ENCODE measurements around the gene MAPK6. TPM values are rescaled to one million over a fixed set of nuclear protein-coding genes. Genes with fewer than 3 reads are reported as not detected.

Gene MAPK6
- total and polyA plus RNA-seq, 2 of the 8 experiments (the other 6 are each of a cell fraction or from before 2014, with no cell fraction given): 22.6 to 108 TPM

DNA sequence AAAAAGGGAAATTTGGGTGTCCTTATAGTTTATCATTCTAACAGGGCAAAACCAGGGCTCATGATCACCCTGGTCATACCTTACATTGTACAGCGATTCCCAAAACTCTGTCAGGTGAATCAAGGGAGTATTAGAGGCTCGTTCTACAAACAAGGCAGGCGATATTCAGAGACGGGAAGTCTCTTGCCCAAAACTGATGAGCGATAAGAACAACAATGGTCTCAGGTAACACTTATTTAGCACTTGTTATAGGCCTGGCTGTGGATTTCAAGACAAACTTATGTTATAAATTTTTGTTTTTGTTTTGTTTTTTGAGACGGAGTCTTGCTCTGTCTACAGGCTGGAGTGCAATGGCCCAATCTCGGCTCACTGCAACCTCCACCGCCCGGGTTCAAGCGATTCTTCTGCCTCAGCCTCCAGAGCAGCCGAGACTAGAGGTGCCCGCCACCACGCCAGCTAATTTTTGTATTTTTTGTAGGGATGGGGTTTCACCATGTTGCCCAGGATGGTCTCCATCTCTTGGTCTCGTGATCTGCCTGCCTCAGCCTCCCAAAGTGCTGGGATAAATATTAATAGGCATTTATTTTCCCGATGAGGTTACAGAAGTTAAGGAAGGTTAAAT, 80.7 kb downstream of the MAPK6 start:
- ChIA-PET POLR2A (ENCODE audit: partially characterized antibody) (no interaction called here), CTCF (ENCODE audit: partially characterized antibody) (interaction anchor here (1.0 to 2.3 kb wide), 4 partner anchors 10 to 96 kb away, joined by 3 to 8 read pairs (median 5); no protein-coding TSS in a partner anchor)
- Histone ChIP-seq H3K36me3 (ENCODE audit: control insufficient read depth in 2 of 4, insufficient read depth in 4 of 4, low read length in 3 of 4) (no peaks in the 10 kb centered on the region), H4K5ac (ENCODE audit: insufficient read length, low read depth, low read length) (no peak overlapping the region), H3K14ac (ENCODE audit: insufficient read length) (no peak overlapping the region), H3K4ac (replicated peaks; ENCODE audit: insufficient read length, low read depth, low read length) (no peak overlapping the region), H2BK20ac (ENCODE audit: low read length) (no peak overlapping the region), H3K9me3 (ENCODE audit: insufficient read depth in 2 of 2, low read depth in 1 of 2, low read length in 1 of 2) (no peaks in the 10 kb centered on the region), H3K9ac (replicated peaks in 1 of 4; ENCODE audit: extremely low read depth in 1 of 4, low read depth in 3 of 4, low read length in 3 of 4) (no peak overlapping the region), H2BK15ac (ENCODE audit: low read length) (no peak overlapping the region), H4K8ac (ENCODE audit: extremely low read depth, insufficient read depth, low read length) (no peak overlapping the region), H3K56ac (replicated peaks; ENCODE audit: insufficient read length, low read depth, low read length) (no peak overlapping the region), H2AK5ac (ENCODE audit: low read depth, low read length) (no peak overlapping the region), H3K27ac (ENCODE audit: low read depth, low read length) (no peak overlapping the region), H2AFZ (ENCODE audit: low read length) (no peak overlapping the region), H3K79me1 (ENCODE audit: low read depth, low read length) (no peaks in the 10 kb centered on the region), H4K91ac (replicated peaks; ENCODE audit: insufficient read length, low read length) (no peak overlapping the region), H4K20me1 (replicated peaks in 1 of 2; ENCODE audit: control insufficient read depth in 1 of 2, insufficient read depth in 2 of 2, low read length in 2 of 2) (no peaks in the 10 kb centered on the region), H3K23me2 (ENCODE audit: low read depth, low read length) (no peaks in the 10 kb centered on the region; the same call in 1 of the 2 replicates), H2BK120ac (replicated peaks; ENCODE audit: low read depth, low read length) (no peak overlapping the region), H3K79me2 (ENCODE audit: control insufficient read depth in 1 of 2, insufficient read depth in 2 of 2, low read length in 2 of 2) (no peaks in the 10 kb centered on the region), H3K4me2 (ENCODE audit: insufficient read depth in 1 of 2, low read depth in 2 of 2, low read length in 2 of 2) (no peak overlapping the region), H3K27me3 (replicated peaks in 1 of 4; ENCODE audit: control insufficient read depth in 3 of 4, extremely low read depth in 1 of 4, insufficient read depth in 3 of 4, low read length in 3 of 4) (no peaks in the 10 kb centered on the region), H2BK12ac (ENCODE audit: low read depth, low read length) (no peak overlapping the region), H3K18ac (ENCODE audit: extremely low read depth, low read length) (no peak overlapping the region), H3K4me1 (replicated peaks in 1 of 4; ENCODE audit: control insufficient read depth in 3 of 4, insufficient read depth in 4 of 4, low read length in 3 of 4) (no peaks in the 10 kb centered on the region), H3K23ac (ENCODE audit: insufficient read length) (no peak overlapping the region), H3K4me3 (ENCODE audit: extremely low read depth in 1 of 4, insufficient read depth in 2 of 4, low read depth in 3 of 4, low read length in 4 of 4) (no peak overlapping the region), H2BK5ac (ENCODE audit: low read depth, low read length) (no peak overlapping the region)
- TF ChIP-seq BACH1 (IDR thresholded peaks at IDR 0.05; ENCODE audit: low read length) (no peak), EGR1 (IDR thresholded peaks at IDR 0.05; ENCODE audit: borderline replicate concordance, low read depth, low read length) (no peak), FOSL1 (IDR thresholded peaks at IDR 0.05; ENCODE audit: insufficient read depth, low read depth, low read length) (no peak), ZNF274 (IDR thresholded peaks at IDR 0.05; ENCODE audit: borderline replicate concordance, extremely low read depth, low read length) (no peak), SAP30 (IDR thresholded peaks at IDR 0.05; ENCODE audit: insufficient read depth, insufficient replicate concordance, low read length) (no peak), JUND (IDR thresholded peaks at IDR 0.05; ENCODE audit: low read length) (no peak)
- TF ChIP-seq, protein P1, sequence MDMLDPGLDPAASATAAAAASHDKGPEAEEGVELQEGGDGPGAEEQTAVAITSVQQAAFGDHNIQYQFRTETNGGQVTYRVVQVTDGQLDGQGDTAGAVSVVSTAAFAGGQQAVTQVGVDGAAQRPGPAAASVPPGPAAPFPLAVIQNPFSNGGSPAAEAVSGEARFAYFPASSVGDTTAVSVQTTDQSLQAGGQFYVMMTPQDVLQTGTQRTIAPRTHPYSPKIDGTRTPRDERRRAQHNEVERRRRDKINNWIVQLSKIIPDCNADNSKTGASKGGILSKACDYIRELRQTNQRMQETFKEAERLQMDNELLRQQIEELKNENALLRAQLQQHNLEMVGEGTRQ (IDR thresholded peaks at IDR 0.05; ENCODE audit: low read length): no peak
- no peak for DNase-seq (ENCODE audit: low read depth in 1 of 2, low spot score in 2 of 2)
- FAIRE-seq: no peak
- 93% methylated on average over 15 of the region's 15 CpGs; no CpG with 5 or more reads in 1 of the 2 experiments for WGBS, 2 experiments (ENCODE audit: extremely low coverage in 1 of 2, insufficient coverage in 1 of 2, insufficient read length in 1 of 2, insufficient replicate concordance in 2 of 2, low coverage in 1 of 2, low lambda C conversion rate in 2 of 2, missing lambda C conversion rate in 1 of 2)

Data from H1 (cell line).